ENCODE measurements around the gene CEP135. TPM values are rescaled to one million over a fixed set of nuclear protein-coding genes. Genes with fewer than 3 reads are reported as not detected.

The CEP135 gene
- 1.2 and 8.6 TPM in 2 replicates for total RNA-seq (2014; rRNA removed; shearing (Covaris generic); ENCODE audit: low replicate concordance)

- DNase-seq = peak; percentile 87
- peaks cover 6% of the 10 kb centered on the region for H3K36me3 ChIP-seq
- H3K27me3 ChIP-seq = no peaks in the 10 kb centered on the region
These were observed at the start of gene CEP135 for GRCh38 chr4:55948726-55949481. TSS of gene CEP135 (plus strand) at chr4:55948945. CDS start at chr4:55952131, 3,186 bp downstream.

DNA sequence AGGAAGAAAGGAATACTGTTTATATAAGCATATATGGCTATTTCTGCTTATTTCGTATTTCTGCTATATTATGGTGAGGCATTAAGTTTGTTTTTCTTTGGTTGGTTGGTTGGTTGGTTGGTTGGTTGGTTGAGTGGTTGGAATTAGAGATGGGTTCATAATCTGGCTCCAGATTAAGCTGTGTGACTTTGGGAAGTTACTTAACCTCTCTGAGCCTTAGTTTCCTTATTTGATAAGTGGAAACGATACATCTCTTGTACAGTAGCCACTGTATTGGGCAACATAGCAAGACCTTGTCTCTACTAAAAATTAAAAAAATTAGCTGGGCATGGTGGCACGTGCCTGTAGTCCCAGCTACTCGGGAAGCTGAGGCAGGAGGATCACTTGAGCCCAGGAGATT lies 46.1 kb upstream of the CEP135 start:
- DNase-seq = no peak
- H3K27me3 ChIP-seq = no peaks in the 10 kb centered on the region
- no peak overlapping the region for H3K4me3 ChIP-seq
- H3K9me3 ChIP-seq = no peaks in the 10 kb centered on the region
- no peaks in the 10 kb centered on the region for H3K36me3 ChIP-seq

More at GRCh38 chr4:55948726-55949481, at the start of gene CEP135:
- peak within 1 kb of the TSS; percentile 86 for H3K4me3 ChIP-seq
- no peaks in the 10 kb centered on the region for H3K9me3 ChIP-seq

DNA sequence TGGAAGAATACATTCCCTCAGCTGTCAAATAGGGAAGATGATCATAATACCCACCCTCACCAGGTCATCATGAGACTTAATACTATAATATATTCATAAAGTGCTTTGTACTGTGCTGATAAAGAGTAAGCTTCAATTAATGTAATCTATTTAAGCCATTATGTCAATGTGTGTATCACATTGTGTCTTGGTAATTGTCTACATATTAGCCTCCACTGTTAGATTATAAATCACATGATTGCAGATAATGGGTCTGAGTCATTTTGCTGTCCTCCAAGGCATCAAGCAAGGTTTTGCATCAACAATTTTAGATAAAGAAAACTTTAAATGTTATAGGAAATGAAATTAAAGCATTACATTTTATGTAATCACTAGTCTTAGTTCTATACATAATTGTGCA lies 45.2 kb upstream of the CEP135 start:
- Histone ChIP-seq H3K27me3 (no peaks in the 10 kb centered on the region), H3K9me3 (no peaks in the 10 kb centered on the region), H3K36me3 (no peaks in the 10 kb centered on the region), H3K4me3 (no peak overlapping the region)
- no peak for DNase-seq

DNA sequence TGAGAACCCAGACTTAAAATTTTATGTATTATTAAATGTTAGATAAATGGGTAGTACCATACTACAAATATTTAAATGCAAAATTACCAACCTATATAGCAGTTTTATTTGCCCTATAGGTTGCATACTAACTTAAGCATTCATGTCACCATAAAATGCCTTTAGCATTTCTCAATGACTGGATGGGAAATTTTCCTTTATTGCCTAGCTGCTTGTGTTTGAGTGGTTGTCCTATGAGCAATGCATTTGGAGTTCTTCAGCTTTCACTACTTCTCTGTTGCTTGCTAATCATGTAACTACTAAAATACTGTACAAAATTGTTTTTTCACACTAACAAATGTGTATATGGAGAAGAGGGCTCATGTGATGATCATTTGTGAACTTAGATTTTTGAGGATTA lies 44.2 kb upstream of the CEP135 start:
- Histone ChIP-seq H3K4me3 (no peak overlapping the region), H3K27me3 (no peaks in the 10 kb centered on the region), H3K36me3 (no peaks in the 10 kb centered on the region), H3K9me3 (no peaks in the 10 kb centered on the region)
- DNase-seq = no peak

- Histone ChIP-seq H3K9me3 (no peaks in the 10 kb centered on the region), H3K36me3 (no peaks in the 10 kb centered on the region), H3K4me3 (no peak overlapping the region), H3K27me3 (no peaks in the 10 kb centered on the region)
- DNase-seq = no peak
These were observed 42.4 kb upstream of the CEP135 start for GRCh38 chr4:55906323-55906722.

GRCh38 chr4:55906989-55907388 lies 41.8 kb upstream of the CEP135 start:
- no peak for DNase-seq
- Histone ChIP-seq H3K36me3 (no peaks in the 10 kb centered on the region), H3K9me3 (no peaks in the 10 kb centered on the region), H3K4me3 (no peak overlapping the region), H3K27me3 (no peaks in the 10 kb centered on the region)

GRCh38 chr4:55907469-55907868 lies 41.3 kb upstream of the CEP135 start:
- no peaks in the 10 kb centered on the region for H3K9me3 ChIP-seq
- no peaks in the 10 kb centered on the region for H3K36me3 ChIP-seq
- H3K4me3 ChIP-seq = no peak overlapping the region
- no peaks in the 10 kb centered on the region for H3K27me3 ChIP-seq
- no peak for DNase-seq

DNA sequence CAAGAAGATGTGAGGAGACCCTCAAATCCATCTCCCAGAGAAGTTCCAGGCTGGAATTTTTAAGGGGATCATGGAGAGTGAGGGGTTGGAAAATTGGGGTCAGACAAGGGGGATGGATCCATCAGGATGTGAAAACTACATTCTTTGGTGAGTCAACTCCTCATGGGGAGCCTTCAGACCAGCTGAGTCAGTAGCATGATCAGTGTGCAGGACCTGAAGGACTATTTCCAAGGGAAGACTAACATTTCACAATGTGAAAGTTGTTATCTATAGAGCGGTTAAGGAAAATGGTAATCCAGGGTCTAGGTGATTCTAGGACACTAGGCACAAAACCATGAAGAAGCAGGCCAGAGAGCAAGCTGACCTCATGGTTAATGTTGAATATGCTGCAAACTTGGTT lies 38.6 kb upstream of the CEP135 start:
- no peak for DNase-seq
- Histone ChIP-seq H3K9me3 (no peaks in the 10 kb centered on the region), H3K36me3 (no peaks in the 10 kb centered on the region)

DNA sequence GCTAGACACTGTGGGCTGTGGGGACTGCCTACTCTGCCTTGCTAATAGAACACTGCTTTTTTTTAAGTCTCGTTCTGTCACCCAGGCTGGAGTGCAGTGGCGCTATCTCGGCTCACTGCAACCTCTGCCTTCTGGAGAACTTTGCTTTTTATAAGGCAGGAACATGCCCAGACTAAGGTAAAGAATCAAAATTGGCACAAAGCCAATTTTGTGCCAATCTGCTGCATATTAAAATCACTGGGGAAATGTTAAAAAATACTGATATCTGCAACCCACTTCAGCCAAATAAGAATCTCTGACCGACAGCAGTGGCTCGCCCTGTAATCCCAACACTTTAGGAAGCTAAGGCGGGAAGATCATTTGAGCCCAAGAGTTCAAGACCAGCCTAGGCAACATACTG lies 36.5 kb upstream of the CEP135 start:
- no peaks in the 10 kb centered on the region for H3K27me3 ChIP-seq
- no peak for DNase-seq
- H3K4me3 ChIP-seq = no peak overlapping the region
- H3K36me3 ChIP-seq = no peaks in the 10 kb centered on the region
- H3K9me3 ChIP-seq = no peaks in the 10 kb centered on the region

More for the DNA sequence above, 38.6 kb upstream of the CEP135 start:
- Histone ChIP-seq H3K4me3 (no peak overlapping the region), H3K27me3 (no peaks in the 10 kb centered on the region)

DNA sequence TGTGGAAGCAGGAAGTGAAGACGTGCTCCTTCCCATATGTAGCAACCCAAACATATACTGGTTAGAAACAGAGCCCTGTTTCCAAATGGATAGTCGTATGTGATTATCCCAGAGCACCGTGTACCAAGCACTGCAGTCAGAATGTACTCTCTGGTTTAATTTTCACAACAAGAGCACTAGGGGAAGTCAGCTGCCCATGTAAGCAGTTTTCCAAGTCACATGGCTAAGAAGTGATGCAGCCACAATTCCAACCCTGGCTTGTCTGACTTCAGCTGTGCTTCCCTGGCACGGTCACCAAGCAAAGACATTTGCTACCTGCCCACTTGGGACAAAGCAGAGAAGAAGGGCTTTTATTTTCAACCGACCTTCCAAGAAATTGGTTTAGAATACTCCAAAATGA lies 28.2 kb upstream of the CEP135 start:
- Histone ChIP-seq H3K27me3 (no peaks in the 10 kb centered on the region), H3K9me3 (no peaks in the 10 kb centered on the region), H3K36me3 (no peaks in the 10 kb centered on the region), H3K4me3 (no peak overlapping the region)
- no peak for DNase-seq

DNA sequence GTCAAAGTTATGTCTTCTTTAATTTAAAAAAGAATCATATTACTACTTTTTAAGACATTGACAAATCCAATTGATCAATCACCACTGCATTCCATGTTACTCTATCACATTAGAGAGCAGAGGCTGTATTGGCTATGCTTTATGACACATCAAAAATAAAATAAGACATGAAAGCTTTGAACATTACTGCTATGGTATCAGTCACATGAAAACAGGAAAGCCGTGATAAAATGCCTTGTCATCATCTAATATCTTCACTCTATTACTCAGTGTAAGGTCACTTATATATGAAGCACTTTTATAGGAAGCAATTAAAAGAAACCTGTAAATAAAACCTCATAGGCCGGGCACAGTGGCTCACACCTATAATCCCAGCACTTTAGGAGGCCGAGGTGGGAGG lies 27.7 kb upstream of the CEP135 start:
- H3K36me3 ChIP-seq = no peaks in the 10 kb centered on the region
- H3K27me3 ChIP-seq = no peaks in the 10 kb centered on the region
- no peaks in the 10 kb centered on the region for H3K9me3 ChIP-seq
- no peak for DNase-seq
- no peak overlapping the region for H3K4me3 ChIP-seq

DNA sequence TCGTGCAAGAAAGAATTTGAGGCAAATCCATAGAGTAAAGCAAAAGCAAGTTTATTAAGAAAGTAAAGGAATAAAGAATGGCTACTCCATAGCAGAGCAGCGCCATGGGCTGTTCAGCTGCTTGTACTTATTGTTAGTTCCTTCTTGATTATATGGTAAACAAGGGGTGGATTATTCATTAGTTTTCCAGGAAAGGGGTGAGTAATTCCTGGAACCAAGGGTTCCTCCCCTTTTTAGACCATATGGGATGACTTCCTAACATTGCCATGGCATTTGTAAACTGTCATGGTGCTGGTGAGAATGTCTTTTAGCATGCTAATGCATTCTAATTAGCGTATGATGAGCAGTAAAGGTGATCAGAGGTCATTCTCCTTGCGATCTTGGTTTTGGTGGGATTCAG lies 23.5 kb upstream of the CEP135 start:
- Histone ChIP-seq H3K27me3 (no peaks in the 10 kb centered on the region), H3K4me3 (no peak overlapping the region), H3K9me3 (no peaks in the 10 kb centered on the region), H3K36me3 (no peaks in the 10 kb centered on the region)
- DNase-seq = no peak

- DNase-seq = no peak
- Histone ChIP-seq H3K36me3 (no peaks in the 10 kb centered on the region), H3K27me3 (no peaks in the 10 kb centered on the region), H3K4me3 (no peak overlapping the region), H3K9me3 (no peaks in the 10 kb centered on the region)
These were observed 22.1 kb upstream of the CEP135 start for GRCh38 chr4:55926610-55927009.

- Histone ChIP-seq H3K9me3 (no peaks in the 10 kb centered on the region), H3K27me3 (no peaks in the 10 kb centered on the region), H3K4me3 (no peak overlapping the region), H3K36me3 (no peaks in the 10 kb centered on the region)
- DNase-seq = no peak
These were observed 20.8 kb upstream of the CEP135 start for GRCh38 chr4:55927803-55928437.

- no peaks in the 10 kb centered on the region for H3K9me3 ChIP-seq
- DNase-seq = no peak
- H3K36me3 ChIP-seq = no peaks in the 10 kb centered on the region
- H3K27me3 ChIP-seq = no peaks in the 10 kb centered on the region
- no peak overlapping the region for H3K4me3 ChIP-seq
These were observed 19.9 kb upstream of the CEP135 start for GRCh38 chr4:55928846-55929245.

DNA sequence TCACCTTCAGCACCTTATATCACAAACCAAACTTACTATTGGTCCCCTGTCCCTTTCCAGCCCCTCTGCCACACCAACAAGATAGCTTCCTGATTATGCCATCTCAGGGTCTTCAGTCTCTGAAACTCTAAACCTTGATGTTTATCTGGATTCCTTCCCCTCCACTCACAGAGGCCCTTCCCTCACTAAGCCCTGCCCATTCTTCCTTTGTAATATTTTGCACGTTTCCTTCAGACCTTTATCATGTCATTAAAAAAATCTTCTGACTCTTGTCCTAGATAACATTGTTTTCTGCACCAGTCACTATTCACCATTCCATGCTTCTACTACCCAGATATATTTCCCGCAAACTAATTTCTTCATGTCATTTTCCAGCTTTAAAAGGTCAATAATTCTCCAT lies 17.7 kb upstream of the CEP135 start:
- Histone ChIP-seq H3K36me3 (no peaks in the 10 kb centered on the region), H3K9me3 (no peaks in the 10 kb centered on the region), H3K4me3 (no peak overlapping the region), H3K27me3 (no peaks in the 10 kb centered on the region)
- no peak for DNase-seq

- no peak overlapping the region for H3K4me3 ChIP-seq
- no peak for DNase-seq
- H3K9me3 ChIP-seq = no peaks in the 10 kb centered on the region
- H3K36me3 ChIP-seq = no peaks in the 10 kb centered on the region
- H3K27me3 ChIP-seq = no peaks in the 10 kb centered on the region
These were observed 16.9 kb upstream of the CEP135 start for GRCh38 chr4:55931833-55932232.

- Histone ChIP-seq H3K4me3 (no peak overlapping the region), H3K27me3 (no peaks in the 10 kb centered on the region), H3K36me3 (no peaks in the 10 kb centered on the region), H3K9me3 (no peaks in the 10 kb centered on the region)
- DNase-seq = no peak
These were observed 16.2 kb upstream of the CEP135 start for GRCh38 chr4:55932511-55932910.
